AG10803 (cell line): ENCODE measurements around the gene UBE2L5.
A peak's percentile ranks its signal among the peaks of the same experiment; 100 is the strongest.
"Not testable (repeated sequence)": the region's sequence is repeated elsewhere in the genome, so short reads cannot be mapped to it uniquely, and the experiment has no call there.

Experiments used
- DNase-seq: peaks from one replicate; pipeline ENCODE4 v3.0.0; 2010; ENCODE audit warnings: low read depth
- H3K4me3 ChIP-seq: 2 replicates; pipeline ENCODE4 v1.5.1; 2011; ENCODE audit warnings: mild to moderate bottlenecking, low read length, control low read depth
- CTCF ChIP-seq: conservative IDR thresholded peaks from 2 replicates; pipeline ENCODE4 v1.5.1; 2011; ENCODE audit warnings: mild to moderate bottlenecking, low read length, control low read depth, inconsistent platforms

UBE2L5 gene

GRCh38 chr13:30438286-30438685 lies 16.0 kb downstream of the UBE2L5 start:
- no peak overlapping the region for H3K4me3 ChIP-seq
- no peak for DNase-seq
- no peak for TF ChIP-seq CTCF

- no peak for DNase-seq
- no peak for TF ChIP-seq CTCF
- no peak overlapping the region for H3K4me3 ChIP-seq
Measured at GRCh38 chr13:30440910-30441703, 18.8 kb downstream of the UBE2L5 start.

DNA sequence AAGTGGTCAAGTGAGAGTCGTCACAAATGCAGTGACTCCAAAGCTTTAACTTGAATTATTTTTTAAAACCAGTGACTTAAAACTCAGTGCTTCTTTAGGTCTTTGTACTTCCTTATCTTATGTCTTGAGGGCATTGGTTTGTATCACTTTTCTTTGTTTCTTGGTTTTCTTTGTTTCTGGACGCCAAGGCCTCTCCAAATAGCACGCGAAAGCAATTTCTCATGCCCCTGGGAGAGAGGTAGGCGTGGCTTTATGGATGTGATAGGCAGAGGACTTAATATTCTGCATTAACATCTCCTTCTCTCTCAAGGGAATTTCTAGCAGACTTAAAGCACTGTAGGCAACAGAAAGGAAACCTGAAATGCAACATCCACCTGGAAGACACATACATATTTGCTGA lies 20.6 kb downstream of the UBE2L5 start:
- no peak for DNase-seq
- no peak for TF ChIP-seq CTCF
- H3K4me3 ChIP-seq: no peak overlapping the region

DNA sequence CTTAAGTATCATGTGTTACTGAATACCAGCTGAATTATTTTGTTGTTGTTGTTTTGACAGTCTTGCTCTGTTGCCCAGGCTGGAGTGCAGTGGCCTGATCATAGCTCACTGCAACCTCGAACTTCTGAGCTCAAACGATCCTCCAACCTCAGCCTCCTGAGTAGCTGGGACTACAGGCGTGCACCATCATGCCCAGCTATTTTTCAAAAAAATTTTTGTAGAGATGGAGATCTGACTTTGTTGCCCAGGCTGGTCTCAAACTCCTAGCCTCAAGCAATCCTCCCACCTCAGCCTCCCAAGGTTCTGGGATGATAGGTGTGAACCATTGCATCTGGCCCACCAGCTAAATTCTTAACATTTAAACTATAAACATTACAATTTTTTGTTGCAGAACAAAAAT lies 21.2 kb downstream of the UBE2L5 start:
- not testable (repeated sequence) for DNase-seq, H3K4me3 ChIP-seq

GRCh38 chr13:30443957-30444404 lies 21.7 kb downstream of the UBE2L5 start:
- no peak for DNase-seq
- no peak for TF ChIP-seq CTCF
- no peak overlapping the region for H3K4me3 ChIP-seq

GRCh38 chr13:30446126-30446500 lies 23.8 kb downstream of the UBE2L5 start:
- no peak for DNase-seq
- H3K4me3 ChIP-seq: peak overlapping the region; percentile 39
- TF ChIP-seq CTCF: no peak

DNA sequence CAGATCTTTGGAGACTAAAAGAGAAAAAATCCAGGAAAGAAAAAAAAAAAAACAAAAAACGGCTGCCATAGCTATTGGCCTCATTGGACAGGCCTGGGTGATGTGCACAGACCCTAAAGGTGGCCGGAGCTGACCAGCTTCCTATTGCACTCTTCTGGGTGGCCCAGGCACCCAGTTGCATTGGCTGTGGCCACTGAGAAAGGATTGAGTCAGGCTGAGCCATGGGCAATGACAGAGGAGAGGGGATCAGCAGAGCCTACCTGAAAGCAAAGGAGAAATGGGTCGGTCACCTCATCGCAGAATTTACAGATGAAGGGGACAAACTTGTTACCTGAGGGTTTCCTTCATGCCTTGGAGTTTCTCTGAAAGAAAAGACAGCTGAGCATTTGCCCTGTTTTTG lies 26.1 kb downstream of the UBE2L5 start:
- no peak overlapping the region for H3K4me3 ChIP-seq
- no peak for DNase-seq
- no peak for TF ChIP-seq CTCF
